Measurements from ENCODE around the gene RERE. TPM values are rescaled to one million over a fixed set of nuclear protein-coding genes. Genes with fewer than 3 reads are reported as not detected.

The RERE gene
- total and polyA plus RNA-seq, 7 donors: 38.8 to 308 (median 99.7) TPM

- TF ChIP-seq CTCF (IDR thresholded peaks at IDR 0.05): peak; percentile 61
- Histone ChIP-seq H3K4me3 (no peak overlapping the region), H3K27me3 (ENCODE audit: insufficient read depth in 3 of 3, low read length in 2 of 3) (no peaks in the 10 kb centered on the region), H3K4me1 (peaks cover 22% of the 10 kb centered on the region), H3K27ac (peak overlapping the region; percentile 50), H3K36me3 (ENCODE audit: insufficient read depth in 1 of 2, low read depth in 1 of 2) (peaks cover 28 to 76% of the 10 kb centered on the region in 2 donors), H3K9me3 (no peaks in the 10 kb centered on the region)
- DNase-seq (no peak), ATAC-seq (peak; percentile 12 to 46 (median 34))
- intact Hi-C loops (cut with DNase I): no loop called here
- WGBS, 3 donors: 59 to 69% (median 62%) methylated on average over 12 of the region's 12 CpGs
Observed at GRCh38 chr1:8858888-8859706, 41.7 kb upstream of the RERE start.

DNA sequence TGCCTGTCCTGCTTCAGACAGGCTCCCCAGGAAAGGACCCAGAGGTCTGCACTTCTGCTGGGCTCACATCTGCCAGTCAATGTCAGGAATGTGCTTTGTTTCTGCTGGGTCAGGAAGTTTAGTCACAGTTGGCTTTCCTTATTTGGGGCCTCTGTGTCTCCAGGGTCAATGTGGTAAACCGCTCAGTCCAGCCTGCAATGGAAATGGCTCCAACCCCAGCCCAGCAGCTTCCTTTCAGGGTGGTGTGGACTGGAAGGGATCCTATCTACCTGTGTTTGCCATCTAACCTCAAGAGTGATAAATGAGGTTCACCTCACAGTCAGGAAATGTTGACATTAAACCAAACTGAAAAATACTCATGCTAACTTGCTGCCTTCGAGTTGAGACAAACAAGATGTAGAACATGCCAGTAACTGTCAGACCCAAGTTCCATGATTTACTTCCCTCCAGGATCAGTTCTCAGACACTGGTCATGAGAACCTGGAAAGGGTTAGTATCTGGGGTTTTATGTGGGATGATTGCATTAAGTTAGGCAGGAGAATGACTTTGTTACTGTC, 40.8 kb upstream of the RERE start:
- Histone ChIP-seq H3K27ac (peak overlapping the region; percentile 50), H3K36me3 (ENCODE audit: insufficient read depth in 1 of 2, low read depth in 1 of 2) (peaks cover 22 to 67% of the 10 kb centered on the region in 2 donors), H3K4me1 (peaks cover 16% of the 10 kb centered on the region), H3K27me3 (ENCODE audit: insufficient read depth in 3 of 3, low read length in 2 of 3) (no peaks in the 10 kb centered on the region), H3K4me3 (no peak overlapping the region), H3K9me3 (no peaks in the 10 kb centered on the region)
- ATAC-seq (peak; percentile 12 to 52 (median 22)), DNase-seq (no peak)
- WGBS, 3 donors: 19 to 23% (median 21%) methylated on average over 2 of the region's 2 CpGs
- no peak for TF ChIP-seq CTCF (IDR thresholded peaks at IDR 0.05)
- intact Hi-C loops (cut with DNase I): no loop called here

GRCh38 chr1:8856689-8857412, 39.4 kb upstream of the RERE start:
- H3K27ac ChIP-seq: peak overlapping the region; percentile 44
- no peaks in the 10 kb centered on the region for H3K27me3 ChIP-seq (ENCODE audit: insufficient read depth in 3 of 3, low read length in 2 of 3)
- H3K36me3 ChIP-seq (ENCODE audit: insufficient read depth in 1 of 2, low read depth in 1 of 2): peaks cover 14 to 54% of the 10 kb centered on the region in 2 donors
- 77 to 85% (median 79%) methylated on average over 14 of the region's 14 CpGs for WGBS, 3 donors
- intact Hi-C loops (cut with DNase I): no loop called here
- ATAC-seq (no peak), DNase-seq (no peak)
- H3K4me1 ChIP-seq: peaks cover 16% of the 10 kb centered on the region
- no peak for TF ChIP-seq CTCF (IDR thresholded peaks at IDR 0.05)
- H3K4me3 ChIP-seq: no peak overlapping the region
- H3K9me3 ChIP-seq: no peaks in the 10 kb centered on the region

GRCh38 chr1:8854240-8854639, 36.8 kb upstream of the RERE start:
- 74 to 85% (median 80%) methylated on average over 7 of the region's 7 CpGs for WGBS, 3 donors
- no peaks in the 10 kb centered on the region for H3K9me3 ChIP-seq
- peaks cover 12% of the 10 kb centered on the region for H3K4me1 ChIP-seq
- no peak for TF ChIP-seq CTCF (IDR thresholded peaks at IDR 0.05)
- DNase-seq (no peak), ATAC-seq (peak in 1 of 4 donors; percentile 2)
- H3K27ac ChIP-seq: no peak overlapping the region
- no peak overlapping the region for H3K4me3 ChIP-seq
- peaks cover 2 to 28% of the 10 kb centered on the region in 2 donors for H3K36me3 ChIP-seq (ENCODE audit: insufficient read depth in 1 of 2, low read depth in 1 of 2)
- no peaks in the 10 kb centered on the region for H3K27me3 ChIP-seq (ENCODE audit: insufficient read depth in 3 of 3, low read length in 2 of 3)
- intact Hi-C loops (cut with DNase I): loop anchor here in 1 of 2 donors (5.0 kb wide), 2 partner anchors 132 to 302 kb away; no protein-coding TSS in a partner anchor
